Liver (tissue), 3 donors: Measurements from ENCODE around the gene OXTR.

Experiments
- CTCF ChIP-seq: fragments of 150-350 bp; IDR thresholded peaks from 2 replicates; pipeline ENCODE4 v1.5.1; 2017; ENCODE audit warnings: improper control_type of control experiment, low read depth, low read length; ENCODE audit not compliant: missing input control
- EGR1 ChIP-seq, 2 donors: IDR thresholded peaks; 2 replicates each; pipeline ENCODE4 v1.6.1; 2016 to 2018; ENCODE audit warnings: antibody characterized with exemption in 2 of 2, low read depth in 2 of 2
- FOXA1 ChIP-seq: IDR thresholded peaks from 2 replicates; pipeline ENCODE4 v1.6.1; 2016; ENCODE audit warnings: antibody characterized with exemption
- RAD21 ChIP-seq, 2 donors: IDR thresholded peaks; 2 replicates each; pipeline ENCODE4 v1.6.1; 2016; ENCODE audit warnings: antibody characterized with exemption in 2 of 2, mild to moderate bottlenecking in 2 of 2
- REST ChIP-seq: IDR thresholded peaks from 2 replicates; pipeline ENCODE4 v1.6.1; 2016; ENCODE audit warnings: antibody characterized with exemption, mild to moderate bottlenecking
- TAF1 ChIP-seq: conservative IDR thresholded peaks from 2 replicates; pipeline ENCODE4 v1.6.1; 2016; ENCODE audit warnings: antibody characterized with exemption, mild to moderate bottlenecking
- YY1 ChIP-seq: IDR thresholded peaks from 2 replicates; pipeline ENCODE4 v1.6.1; 2016; ENCODE audit warnings: antibody characterized with exemption, mild to moderate bottlenecking
- TF ChIP-seq, protein P1 (sequence below): IDR thresholded peaks from 2 replicates; pipeline ENCODE4 v1.6.1; 2016; ENCODE audit warnings: antibody characterized with exemption
- donor health status: healthy.
- donor health status: healthy.

- no peak for TF ChIP-seq CTCF
- TF ChIP-seq EGR1 (IDR thresholded peaks at IDR 0.05; ENCODE audit: low read depth in 2 of 2), result no peak
- no peak for TF ChIP-seq TAF1
- TF ChIP-seq FOXA1, result no peak
- no peak for TF ChIP-seq REST
- TF ChIP-seq, protein P1, sequence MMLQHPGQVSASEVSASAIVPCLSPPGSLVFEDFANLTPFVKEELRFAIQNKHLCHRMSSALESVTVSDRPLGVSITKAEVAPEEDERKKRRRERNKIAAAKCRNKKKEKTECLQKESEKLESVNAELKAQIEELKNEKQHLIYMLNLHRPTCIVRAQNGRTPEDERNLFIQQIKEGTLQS, result no peak
- no peak for TF ChIP-seq RAD21 (IDR thresholded peaks at IDR 0.05)
- TF ChIP-seq YY1, result no peak
Measured at GRCh38 chr3:8733332-8734094, 35.9 kb downstream of the OXTR start, which contains the start of gene CAV3.
